Activated naive CD4-positive, alpha-beta T cell treated with anti-CD3 and anti-CD28 coated beads, Interleukin-2, amount 50 U/mL, for 24 hours (primary cell): ENCODE measurements around the gene CFAP70.
A peak's percentile ranks its signal among the peaks of the same experiment; 100 is the strongest.
"Not testable (repeated sequence)": the region's sequence is repeated elsewhere in the genome, so short reads cannot be mapped to it uniquely, and the experiment has no call there.

Experiments
- H3K27ac Mint-ChIP-seq: one replicate; pipeline ENCODE4 v1.8.0; 2021; ENCODE audit warnings: mild to moderate bottlenecking, mixed read lengths
- H3K27me3 Mint-ChIP-seq: one replicate; pipeline ENCODE4 v1.8.0; 2021; ENCODE audit warnings: mixed read lengths
- H3K36me3 Mint-ChIP-seq: one replicate; pipeline ENCODE4 v1.8.0; 2021; ENCODE audit warnings: mixed read lengths
- H3K4me1 Mint-ChIP-seq: one replicate; pipeline ENCODE4 v1.8.0; 2021; ENCODE audit warnings: mixed read lengths
- H3K4me3 Mint-ChIP-seq: one replicate; pipeline ENCODE4 v1.8.0; 2021; ENCODE audit warnings: mild to moderate bottlenecking, mixed read lengths
- H3K9me3 Mint-ChIP-seq: one replicate; pipeline ENCODE4 v1.8.0; 2021; ENCODE audit warnings: mixed read lengths

Gene CFAP70

DNA sequence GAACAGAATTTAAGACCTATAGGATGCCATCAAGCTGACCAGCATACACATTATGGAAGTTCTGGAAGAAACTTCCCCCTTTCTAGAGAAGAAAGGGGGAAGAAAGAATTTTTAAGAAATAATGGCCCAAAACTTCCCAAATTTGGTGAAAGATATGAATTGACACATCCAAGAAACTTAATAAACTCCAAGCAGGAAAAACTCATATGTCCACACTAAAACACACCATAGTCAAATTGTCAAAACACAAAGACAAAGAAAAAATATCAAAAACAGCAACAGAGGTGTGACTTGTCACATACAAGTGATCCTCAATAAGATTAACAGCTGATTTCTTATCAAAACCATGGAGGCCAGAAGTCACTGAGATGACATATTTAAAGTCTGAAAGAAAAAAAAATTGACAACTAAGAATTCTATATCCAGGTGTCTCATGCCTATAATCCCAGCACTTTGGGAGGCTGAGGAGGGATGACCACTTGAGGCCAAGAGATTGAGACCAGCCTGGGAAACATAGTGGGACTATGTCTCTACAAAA lies 52.4 kb downstream of the CFAP70 start:
- Mint-ChIP-seq H3K27me3 (peaks cover 3% of the 10 kb centered on the region), H3K27ac (no peak overlapping the region), H3K4me3 (no peak overlapping the region), H3K36me3 (peaks cover 17% of the 10 kb centered on the region), H3K4me1 (no peaks in the 10 kb centered on the region), H3K9me3 (peaks cover 23% of the 10 kb centered on the region)

DNA sequence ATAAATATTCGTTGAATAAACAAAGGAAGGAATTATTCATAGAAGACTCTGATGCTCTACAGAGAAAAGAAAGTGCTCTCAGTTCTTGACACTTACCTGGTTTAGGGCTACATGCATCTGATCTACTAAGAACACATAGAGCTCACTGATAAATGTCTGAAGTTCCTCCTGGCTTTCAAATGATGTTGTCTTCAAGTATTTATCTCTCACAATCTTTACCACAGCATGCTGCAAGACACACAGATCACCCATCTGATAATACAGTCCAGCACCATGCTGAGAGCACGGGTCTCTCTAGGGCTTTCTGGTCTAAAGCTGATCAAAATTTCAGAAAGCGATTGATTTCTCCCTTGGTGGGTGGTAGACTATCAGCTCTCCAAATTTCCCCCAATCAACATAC lies 61.7 kb downstream of the CFAP70 start:
- Mint-ChIP-seq H3K36me3 (peaks cover 3% of the 10 kb centered on the region), H3K4me1 (no peaks in the 10 kb centered on the region), H3K27ac (no peak overlapping the region), H3K27me3 (peaks cover under 1% of the 10 kb centered on the region), H3K9me3 (no peaks in the 10 kb centered on the region), H3K4me3 (no peak overlapping the region)

DNA sequence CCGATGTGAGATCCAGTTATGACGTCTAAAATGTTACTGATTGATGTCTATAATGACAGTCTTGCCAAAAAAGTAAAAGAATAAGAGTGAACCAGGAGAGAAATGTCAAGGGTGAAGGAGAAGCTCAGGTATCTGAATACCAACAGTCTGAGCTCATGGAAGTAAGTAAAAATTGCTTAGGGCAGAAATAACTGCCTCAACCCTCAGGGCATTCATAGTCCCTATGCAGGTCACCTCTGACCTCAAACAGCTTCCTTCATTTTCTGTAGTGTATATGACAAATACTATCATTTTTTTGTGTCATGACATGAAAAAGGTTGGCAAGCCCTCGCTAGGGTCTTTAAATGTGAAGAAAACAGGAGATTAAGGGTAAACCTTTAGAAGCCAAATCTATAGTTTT lies 65.2 kb downstream of the CFAP70 start:
- Mint-ChIP-seq H3K4me1 (no peaks in the 10 kb centered on the region), H3K9me3 (peaks cover 7% of the 10 kb centered on the region), H3K27me3 (no peaks in the 10 kb centered on the region), H3K27ac (no peak overlapping the region), H3K4me3 (no peak overlapping the region), H3K36me3 (peaks cover 16% of the 10 kb centered on the region)

DNA sequence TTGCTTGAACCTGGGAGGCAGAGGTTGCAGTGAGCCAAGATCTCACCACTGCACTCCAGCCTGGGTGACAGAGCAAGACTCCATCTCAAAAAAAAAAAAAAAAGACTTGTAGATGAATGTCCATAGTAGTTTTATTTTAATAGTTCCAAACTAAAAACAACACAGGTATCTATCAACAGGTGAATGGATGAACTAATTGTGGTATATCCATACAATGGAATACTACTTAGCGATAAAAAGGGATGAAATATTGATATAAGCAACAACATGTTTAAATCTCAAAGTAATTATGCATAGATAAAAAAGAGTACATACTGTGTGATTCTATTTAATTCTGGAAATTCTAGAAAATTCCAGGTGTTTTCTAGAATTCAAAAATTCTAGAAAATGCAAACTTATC lies 68.7 kb downstream of the CFAP70 start:
- Mint-ChIP-seq H3K4me3 (no peak overlapping the region), H3K9me3 (peaks cover 7% of the 10 kb centered on the region), H3K27me3 (no peaks in the 10 kb centered on the region), H3K36me3 (peaks cover 14% of the 10 kb centered on the region), H3K27ac (no peak overlapping the region), H3K4me1 (no peaks in the 10 kb centered on the region)

DNA sequence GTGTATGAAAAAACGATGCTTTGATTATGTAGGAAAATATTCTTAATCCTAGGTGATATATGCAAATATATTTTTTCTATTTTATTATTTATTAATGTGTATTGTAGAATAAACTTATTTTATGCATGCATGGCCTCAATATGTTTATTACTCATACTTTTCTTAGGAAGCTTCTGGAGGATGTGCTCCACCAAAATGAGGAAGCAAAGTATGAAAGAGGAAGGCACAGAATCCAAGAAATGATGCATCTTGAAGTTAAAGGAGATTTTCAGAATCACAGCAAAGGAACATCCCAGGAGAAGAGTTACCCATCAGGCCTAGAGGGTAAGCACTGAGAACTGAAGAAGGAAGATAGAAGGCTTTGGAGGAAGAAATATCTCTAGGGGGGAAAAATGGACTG lies 71.2 kb downstream of the CFAP70 start:
- no peak overlapping the region for H3K4me3 Mint-ChIP-seq
- peaks cover 7% of the 10 kb centered on the region for H3K9me3 Mint-ChIP-seq
- H3K27me3 Mint-ChIP-seq = no peaks in the 10 kb centered on the region
- H3K27ac Mint-ChIP-seq = no peak overlapping the region
- peaks cover 13% of the 10 kb centered on the region for H3K36me3 Mint-ChIP-seq
- H3K4me1 Mint-ChIP-seq = no peaks in the 10 kb centered on the region

DNA sequence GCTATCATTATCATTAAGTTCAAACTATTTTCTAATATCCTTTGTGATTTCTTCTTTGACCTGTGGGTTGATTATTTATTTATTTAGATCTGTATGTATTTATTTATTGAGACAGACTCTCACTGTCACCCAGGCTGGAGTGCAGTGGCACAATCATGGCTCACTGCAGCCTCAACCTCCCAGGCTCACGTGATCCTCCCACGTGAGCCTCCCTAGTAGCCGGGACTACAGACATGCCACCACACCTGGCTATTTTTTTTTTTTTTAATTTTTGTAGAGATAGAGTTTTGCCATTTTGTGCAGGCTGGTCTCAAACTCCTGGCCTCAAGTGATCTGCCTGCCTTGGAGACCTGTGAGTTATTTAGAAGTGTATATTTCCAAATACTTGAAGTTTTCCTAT lies 77.6 kb downstream of the CFAP70 start:
- H3K4me1 Mint-ChIP-seq = no peaks in the 10 kb centered on the region
- no peak overlapping the region for H3K27ac Mint-ChIP-seq
- H3K9me3 Mint-ChIP-seq = no peaks in the 10 kb centered on the region
- H3K27me3 Mint-ChIP-seq = no peaks in the 10 kb centered on the region
- no peak overlapping the region for H3K4me3 Mint-ChIP-seq
- no peaks in the 10 kb centered on the region for H3K36me3 Mint-ChIP-seq

DNA sequence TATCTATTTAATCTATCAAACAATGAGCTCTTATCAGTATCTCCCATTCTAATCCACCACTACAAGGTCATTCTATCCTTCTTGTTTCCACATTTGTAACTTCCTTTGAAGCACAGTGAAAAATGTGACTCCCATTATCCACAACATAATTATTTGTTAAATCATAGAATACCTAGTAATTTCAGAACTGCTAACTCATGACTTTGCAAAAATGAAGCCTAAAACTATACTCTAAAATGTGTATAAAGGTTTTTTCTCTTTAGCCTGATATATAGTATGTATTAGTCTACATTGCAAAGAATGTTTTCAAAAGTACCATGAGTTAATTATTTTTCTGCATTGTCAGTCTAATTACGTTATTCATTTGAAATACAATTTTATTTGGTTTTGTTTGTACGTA lies 94.2 kb downstream of the CFAP70 start:
- Mint-ChIP-seq H3K27ac (no peak overlapping the region), H3K4me3 (no peak overlapping the region), H3K4me1 (no peaks in the 10 kb centered on the region)

DNA sequence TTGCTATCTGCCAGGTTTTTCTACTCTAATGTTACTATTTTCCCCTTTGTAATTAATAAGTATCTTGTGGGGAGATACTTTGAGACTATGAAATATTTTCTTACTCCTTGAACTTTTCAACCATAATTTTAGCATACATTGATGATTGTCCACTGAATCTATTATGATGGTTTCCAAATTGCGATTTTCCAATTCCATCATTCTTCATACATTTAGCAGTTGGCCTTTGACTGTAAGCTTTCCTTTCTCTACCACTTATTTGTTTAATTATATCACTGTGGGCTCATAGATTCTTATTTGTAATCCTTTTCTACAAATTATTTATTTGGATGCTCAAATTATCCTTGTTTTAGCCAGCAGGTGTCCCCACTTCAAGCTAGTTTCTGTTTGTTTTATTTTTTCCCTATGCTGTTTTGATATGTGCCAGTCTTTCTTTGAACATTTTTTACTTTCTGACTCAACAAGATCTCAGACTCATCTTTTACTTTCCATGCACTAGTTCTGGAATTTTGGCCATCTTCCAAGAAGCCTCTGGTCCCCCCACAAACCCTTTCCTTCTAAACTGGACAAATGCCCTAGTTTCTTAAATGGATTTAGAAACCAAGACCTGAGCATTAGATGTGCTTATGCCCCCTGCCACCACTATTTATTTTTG lies 94.8 kb downstream of the CFAP70 start:
- H3K36me3 Mint-ChIP-seq = peaks cover 4% of the 10 kb centered on the region
- H3K9me3 Mint-ChIP-seq = no peaks in the 10 kb centered on the region
- H3K4me1 Mint-ChIP-seq = no peaks in the 10 kb centered on the region
- no peaks in the 10 kb centered on the region for H3K27me3 Mint-ChIP-seq
- H3K27ac Mint-ChIP-seq = no peak overlapping the region
- H3K4me3 Mint-ChIP-seq = no peak overlapping the region

More for the DNA sequence above, 94.2 kb downstream of the CFAP70 start:
- H3K36me3 Mint-ChIP-seq = no peaks in the 10 kb centered on the region
- no peaks in the 10 kb centered on the region for H3K9me3 Mint-ChIP-seq
- H3K27me3 Mint-ChIP-seq = no peaks in the 10 kb centered on the region

DNA sequence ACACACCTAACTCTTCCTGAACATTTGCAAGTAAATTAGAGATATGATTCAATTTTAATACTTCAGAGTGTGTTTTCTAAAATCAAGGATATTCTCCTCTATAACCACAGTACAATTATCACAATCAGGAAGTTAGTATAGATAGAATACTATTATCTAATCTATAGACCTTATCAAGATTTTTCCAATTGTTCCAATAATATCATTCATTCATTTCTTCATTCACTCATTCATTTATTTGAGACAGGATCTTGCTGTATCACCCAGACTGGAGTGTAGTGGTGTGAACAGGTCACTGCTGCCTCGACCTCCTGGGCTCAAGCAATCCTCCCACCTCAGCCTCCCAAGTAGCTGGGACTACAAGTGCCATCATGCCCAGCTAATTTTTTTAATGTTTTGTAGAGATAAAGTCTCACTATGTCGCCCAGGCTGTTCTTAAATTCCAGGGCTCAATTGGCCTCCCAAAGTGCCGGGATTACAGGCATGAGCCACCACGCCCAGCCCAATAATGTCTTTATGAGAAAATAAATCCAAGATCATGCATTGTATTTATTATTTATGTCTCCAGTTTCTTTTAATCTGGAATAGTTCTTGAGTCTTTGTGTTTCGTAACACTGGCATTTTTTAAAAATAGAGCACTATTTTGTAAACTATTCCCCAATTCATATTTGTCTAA lies 95.6 kb downstream of the CFAP70 start:
- Mint-ChIP-seq H3K4me1 (no peaks in the 10 kb centered on the region), H3K27me3 (no peaks in the 10 kb centered on the region), H3K4me3 (no peak overlapping the region), H3K27ac (no peak overlapping the region), H3K9me3 (no peaks in the 10 kb centered on the region), H3K36me3 (peaks cover 4% of the 10 kb centered on the region)

DNA sequence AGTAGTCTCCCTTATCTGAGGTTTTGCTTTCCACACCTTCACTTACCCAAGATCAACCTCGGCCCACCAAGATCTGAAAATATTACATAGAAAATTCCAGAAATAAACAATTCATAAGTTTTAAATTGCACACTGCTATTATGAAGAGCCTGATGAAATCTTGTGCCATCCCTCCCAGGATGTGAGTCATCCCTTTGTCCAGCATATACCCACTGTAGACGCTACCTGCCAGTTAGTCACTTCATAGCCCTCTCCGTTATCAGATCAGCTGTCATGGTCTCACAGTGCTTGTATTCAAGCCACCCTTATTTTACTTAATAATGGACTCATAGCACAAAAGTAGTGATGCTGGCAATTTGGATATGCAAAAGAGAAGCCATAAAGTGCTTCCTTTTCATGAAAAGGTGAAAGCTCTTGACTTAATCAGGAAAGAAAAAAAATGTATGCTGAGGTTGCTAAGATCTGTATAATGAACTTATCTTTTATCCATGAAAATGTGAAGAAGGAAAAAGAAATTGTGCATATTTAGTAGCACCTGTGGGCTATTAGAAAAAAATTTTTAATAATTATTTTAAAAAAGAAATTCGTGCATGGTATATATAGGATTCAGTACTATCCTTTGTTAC lies 96.4 kb downstream of the CFAP70 start:
- H3K27me3 Mint-ChIP-seq = no peaks in the 10 kb centered on the region
- H3K27ac Mint-ChIP-seq = no peak overlapping the region
- no peaks in the 10 kb centered on the region for H3K4me1 Mint-ChIP-seq
- peaks cover 4% of the 10 kb centered on the region for H3K36me3 Mint-ChIP-seq
- no peaks in the 10 kb centered on the region for H3K9me3 Mint-ChIP-seq
- no peak overlapping the region for H3K4me3 Mint-ChIP-seq

DNA sequence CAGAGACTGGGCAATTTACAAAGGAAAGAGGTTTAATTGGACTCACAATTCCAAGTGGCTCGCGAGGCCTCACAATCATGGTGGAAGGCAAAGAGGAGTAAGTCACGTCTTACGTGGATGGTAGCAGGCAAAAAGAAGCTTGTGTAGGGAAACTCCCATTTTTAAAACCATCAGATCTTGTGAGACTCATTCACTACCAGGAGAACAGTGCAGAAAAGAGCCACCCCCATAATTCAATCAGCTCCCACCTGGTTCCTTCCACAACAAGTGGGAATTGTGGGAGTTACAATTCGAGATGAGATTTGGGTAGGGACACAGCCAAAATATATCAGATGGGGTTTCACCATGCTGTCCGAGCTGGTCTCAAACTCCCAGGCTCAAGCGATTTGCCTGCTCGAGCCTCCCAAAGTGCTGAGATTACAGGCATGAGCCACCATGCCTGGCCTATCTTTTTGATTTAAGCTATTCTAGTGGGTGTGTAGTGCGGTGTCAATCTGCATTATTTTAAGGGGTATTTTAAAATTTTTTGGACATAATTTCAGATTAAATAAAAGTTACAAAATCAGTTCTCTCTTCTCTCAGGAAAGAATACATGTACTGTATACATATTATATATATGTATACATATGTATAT lies 97.2 kb downstream of the CFAP70 start:
- Mint-ChIP-seq H3K9me3 (no peaks in the 10 kb centered on the region), H3K27ac (no peak overlapping the region), H3K4me1 (no peaks in the 10 kb centered on the region), H3K36me3 (peaks cover 4% of the 10 kb centered on the region), H3K27me3 (no peaks in the 10 kb centered on the region), H3K4me3 (no peak overlapping the region)

DNA sequence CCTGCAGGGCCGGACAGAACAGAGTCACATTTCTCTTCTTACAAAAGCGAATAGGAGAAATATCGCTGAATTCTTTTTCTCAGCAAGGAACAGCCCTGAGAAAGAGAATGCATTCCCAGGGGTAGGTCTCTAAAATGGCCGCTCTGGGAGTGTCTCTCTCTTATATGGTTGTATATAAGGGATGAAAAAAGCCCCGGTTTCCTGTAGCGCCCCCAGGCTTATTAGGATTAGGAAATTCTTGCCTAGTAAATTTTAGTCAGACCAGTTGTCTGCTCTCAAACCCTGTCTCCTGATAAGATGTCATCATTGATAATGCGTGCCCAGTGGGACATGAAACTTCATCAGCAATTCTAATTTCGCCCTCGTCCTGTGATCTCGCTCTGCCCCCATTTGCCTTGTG lies 100.1 kb downstream of the CFAP70 start:
- not testable (repeated sequence) for H3K27ac Mint-ChIP-seq, H3K4me3 Mint-ChIP-seq, H3K9me3 Mint-ChIP-seq, H3K4me1 Mint-ChIP-seq, H3K36me3 Mint-ChIP-seq, H3K27me3 Mint-ChIP-seq

DNA sequence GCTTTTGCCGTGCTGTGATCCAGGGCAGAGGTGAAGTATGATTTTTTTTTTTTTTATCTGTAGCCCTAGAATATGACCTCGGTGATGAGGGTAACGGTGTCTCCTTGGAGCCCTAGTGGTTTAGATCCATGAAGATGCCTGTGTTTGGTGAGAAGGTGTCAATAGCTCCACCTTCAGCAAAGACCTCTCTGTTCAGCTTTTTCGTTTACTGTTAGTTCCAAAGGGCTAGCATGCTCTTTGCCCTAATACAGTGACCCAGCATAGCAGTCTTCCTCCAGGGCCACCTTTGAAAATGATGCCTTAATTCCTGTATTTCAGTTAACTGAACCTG lies 105.5 kb downstream of the CFAP70 start:
- H3K27me3 Mint-ChIP-seq = no peaks in the 10 kb centered on the region
- peaks cover 15% of the 10 kb centered on the region for H3K36me3 Mint-ChIP-seq
- peak overlapping the region; percentile 99 for H3K4me3 Mint-ChIP-seq
- H3K27ac Mint-ChIP-seq = peak overlapping the region; percentile 98
- peaks cover 25% of the 10 kb centered on the region for H3K4me1 Mint-ChIP-seq
- H3K9me3 Mint-ChIP-seq = no peaks in the 10 kb centered on the region

DNA sequence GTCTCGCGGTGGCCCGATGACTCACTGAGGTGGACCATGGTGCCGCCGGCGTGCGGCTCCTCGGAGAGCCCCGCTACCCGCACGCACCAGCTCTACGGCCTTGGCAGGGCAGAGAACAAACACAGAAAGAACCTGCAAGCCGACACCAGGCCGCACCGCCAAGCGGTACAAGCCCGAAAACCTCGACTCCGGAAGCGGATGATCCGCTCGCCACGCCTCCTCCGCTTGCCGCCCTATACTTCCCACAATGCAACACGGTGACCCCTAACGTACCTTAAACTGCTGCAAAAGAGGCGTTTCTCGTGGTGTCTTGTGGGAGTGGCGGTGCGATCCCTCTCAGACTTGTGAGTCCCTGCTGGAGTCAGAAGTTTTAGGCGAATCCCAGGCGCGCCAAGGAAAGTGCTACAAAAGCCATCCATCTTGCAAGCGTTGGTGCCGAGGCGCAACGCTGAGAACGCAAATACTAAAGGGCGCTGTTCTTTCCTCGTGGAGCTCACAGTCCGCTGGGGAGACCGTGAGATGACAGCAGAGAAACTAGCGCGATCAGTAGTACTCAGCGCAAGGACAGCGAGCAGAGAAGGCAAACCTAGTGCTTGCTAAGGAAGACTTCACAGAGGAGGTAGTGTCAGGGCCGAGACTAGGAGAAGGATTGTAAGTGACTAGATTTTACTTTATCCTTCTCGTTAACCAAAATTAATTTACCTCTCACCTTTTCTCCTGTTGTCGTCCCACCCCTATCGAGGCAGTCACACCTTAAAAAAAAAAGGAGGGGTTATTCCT lies 106.0 kb downstream of the CFAP70 start, which contains the start of gene MRPS16:
Gene MRPS16 (minus strand): TSS at position 200 of the 780 bp plus-strand sequence. CDS start 162 bp downstream, at position 38.
- H3K27me3 Mint-ChIP-seq = no peaks in the 10 kb centered on the region
- peak within 1 kb of the TSS; percentile 99 for H3K4me3 Mint-ChIP-seq
- no peaks in the 10 kb centered on the region for H3K9me3 Mint-ChIP-seq
- H3K36me3 Mint-ChIP-seq = peaks cover 15% of the 10 kb centered on the region
- peak within 1 kb of the TSS; percentile 98 for H3K27ac Mint-ChIP-seq
- H3K4me1 Mint-ChIP-seq = peaks cover 31% of the 10 kb centered on the region

DNA sequence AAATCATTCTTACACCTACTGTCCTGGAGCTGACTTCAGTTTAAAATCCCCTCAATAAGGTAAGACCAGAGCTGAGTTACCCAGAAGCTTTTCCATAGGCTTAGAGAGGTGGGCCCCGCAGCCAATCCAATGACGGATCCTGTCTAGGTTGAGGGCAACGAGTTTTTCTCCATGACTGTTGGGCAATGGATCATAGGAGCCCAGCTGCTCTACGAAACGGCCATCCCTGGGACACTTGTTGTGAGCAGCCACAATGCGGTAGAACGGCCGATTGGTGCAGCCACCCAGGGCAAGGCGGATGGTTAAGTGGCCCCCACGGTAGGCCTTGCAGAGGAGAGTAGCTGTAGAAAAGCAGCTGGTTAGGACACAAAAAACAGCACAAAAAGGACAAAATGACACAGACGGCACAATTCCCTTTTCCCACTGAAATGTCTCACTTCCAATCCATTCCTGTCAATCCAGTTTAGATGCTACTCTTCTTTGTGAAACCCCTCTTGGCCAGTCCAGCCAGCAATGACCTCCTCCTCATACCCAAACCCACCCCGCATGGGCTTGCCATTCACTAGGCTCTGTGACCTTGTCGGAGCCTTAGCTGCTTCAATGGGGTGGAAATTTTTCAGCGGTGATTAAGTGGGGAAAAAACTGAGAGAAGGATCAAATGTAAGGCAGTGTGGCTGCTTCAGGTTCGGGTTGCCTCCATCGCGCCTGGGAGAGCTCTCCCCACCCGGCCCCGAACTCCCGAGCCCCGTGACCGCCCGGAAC lies 106.8 kb downstream of the CFAP70 start:
- H3K27me3 Mint-ChIP-seq = no peaks in the 10 kb centered on the region
- peaks cover 15% of the 10 kb centered on the region for H3K36me3 Mint-ChIP-seq
- no peaks in the 10 kb centered on the region for H3K9me3 Mint-ChIP-seq
- H3K4me1 Mint-ChIP-seq = peaks cover 31% of the 10 kb centered on the region
- peak overlapping the region; percentile 99 for H3K4me3 Mint-ChIP-seq
- H3K27ac Mint-ChIP-seq = peak overlapping the region; percentile 98
